HG02885 (cell line): ENCODE results near the gene KMT2E.

Experiments
- ATAC-seq: cut with Tn5 transposase; IDR thresholded peaks from one replicate; pipeline ENCODE4 v1.9.1; 2021; ENCODE audit warnings: mild to moderate bottlenecking; ENCODE audit not compliant: unreplicated experiment, poor library complexity

The KMT2E gene

GRCh38 chr7:105153531-105153930, 139.5 kb downstream of the KMT2E start:
- no peak for ATAC-seq

- ATAC-seq = no peak
Observed at GRCh38 chr7:105154084-105154483, 140.1 kb downstream of the KMT2E start.

- ATAC-seq = no peak
Observed at GRCh38 chr7:105156731-105157130, 142.7 kb downstream of the KMT2E start.

GRCh38 chr7:105157278-105157677, 143.3 kb downstream of the KMT2E start:
- ATAC-seq = no peak

- ATAC-seq = no peak
Observed at GRCh38 chr7:105161366-105161765, 147.4 kb downstream of the KMT2E start.
